H9 (cell line): ENCODE results near the gene NDUFV3. TPM values are rescaled to one million over a fixed set of nuclear protein-coding genes. Genes with fewer than 3 reads are reported as not detected.

Experiments used
- DNase-seq: peaks from one replicate; pipeline ENCODE4 v3.0.0-alpha.2; 2017
- H2AFZ ChIP-seq: one replicate; pipeline ENCODE4 v1.6.1; 2013; ENCODE audit warnings: mild to moderate bottlenecking, low read length, control low read depth, moderate library complexity
- H2AK5ac ChIP-seq: 2 replicates; pipeline ENCODE4 v1.6.1; 2013; ENCODE audit warnings: low read length, control low read depth, mixed read lengths; ENCODE audit not compliant: insufficient read length
- H2BK120ac ChIP-seq: one replicate; pipeline ENCODE4 v1.6.1; 2013; ENCODE audit warnings: low read depth, mild to moderate bottlenecking, low read length, control low read depth, inconsistent platforms; ENCODE audit not compliant: poor library complexity, severe bottlenecking
- H2BK12ac ChIP-seq: 2 replicates; pipeline ENCODE4 v1.6.1; 2013; ENCODE audit warnings: low read length, control low read depth, mixed read lengths, low read depth; ENCODE audit not compliant: insufficient read length
- H2BK15ac ChIP-seq: 2 replicates; pipeline ENCODE4 v1.6.1; 2013; ENCODE audit warnings: low read depth, low read length, control low read depth
- H2BK20ac ChIP-seq: one replicate; pipeline ENCODE4 v1.6.1; 2013; ENCODE audit warnings: low read depth, mild to moderate bottlenecking, low read length, control low read depth, inconsistent platforms; ENCODE audit not compliant: poor library complexity, severe bottlenecking
- H2BK5ac ChIP-seq: 2 replicates; pipeline ENCODE4 v1.6.1; 2013; ENCODE audit warnings: low read length, control low read depth, mixed read lengths; ENCODE audit not compliant: insufficient read length
- H3K14ac ChIP-seq: 2 replicates; pipeline ENCODE4 v1.6.1; 2013; ENCODE audit warnings: low read length, control low read depth; ENCODE audit not compliant: insufficient read depth
- H3K18ac ChIP-seq: 2 replicates; pipeline ENCODE4 v1.6.1; 2013; ENCODE audit warnings: low read depth, mild to moderate bottlenecking, mixed read lengths, low read length, control low read depth; ENCODE audit not compliant: insufficient read length
- H3K23ac ChIP-seq: 2 replicates; pipeline ENCODE4 v1.6.1; 2013; ENCODE audit warnings: low read length, control low read depth, mixed read lengths, low read depth; ENCODE audit not compliant: insufficient read length
- H3K23me2 ChIP-seq: 2 replicates; pipeline ENCODE4 v1.6.1; 2013; ENCODE audit warnings: low read depth, mild to moderate bottlenecking, mixed read lengths, low read length, control low read depth; ENCODE audit not compliant: insufficient read length, poor library complexity, severe bottlenecking
- H3K27ac ChIP-seq: 2 replicates; pipeline ENCODE4 v1.5.1; 2013; ENCODE audit warnings: low read length, control low read depth, mixed read lengths, low read depth; ENCODE audit not compliant: insufficient read length
- H3K27me3 ChIP-seq: 2 replicates; pipeline ENCODE4 v1.6.1; 2013; ENCODE audit warnings: low read length, control low read depth, inconsistent platforms; ENCODE audit not compliant: insufficient read depth
- H3K4ac ChIP-seq: 2 replicates; pipeline ENCODE4 v1.6.1; 2013; ENCODE audit warnings: low read depth, mild to moderate bottlenecking, control low read depth, inconsistent platforms, low read length, moderate library complexity
- H3K4me1 ChIP-seq: 2 replicates; pipeline ENCODE4 v1.6.1; 2013; ENCODE audit warnings: low read length, control low read depth, inconsistent platforms; ENCODE audit not compliant: insufficient read depth
- H3K4me2 ChIP-seq: 2 replicates; pipeline ENCODE4 v1.6.1; 2013; ENCODE audit warnings: low read length, control low read depth, mixed read lengths; ENCODE audit not compliant: insufficient read length, insufficient read depth
- H3K56ac ChIP-seq: 2 replicates; pipeline ENCODE4 v1.6.1; 2013; ENCODE audit warnings: low read depth, mild to moderate bottlenecking, mixed read lengths, low read length, control low read depth; ENCODE audit not compliant: insufficient read length
- H3K79me1 ChIP-seq: 2 replicates; pipeline ENCODE4 v1.6.1; 2013; ENCODE audit warnings: low read depth, mild to moderate bottlenecking, moderate library complexity, low read length, control low read depth, inconsistent platforms; ENCODE audit not compliant: insufficient read depth, poor library complexity, severe bottlenecking
- H3K79me2 ChIP-seq: 2 replicates; pipeline ENCODE4 v1.6.1; 2013; ENCODE audit warnings: low read length, control low read depth, inconsistent platforms; ENCODE audit not compliant: insufficient read depth
- H3K9ac ChIP-seq: 2 replicates; pipeline ENCODE4 v1.6.1; 2013; ENCODE audit warnings: low read length, control low read depth, mixed read lengths; ENCODE audit not compliant: insufficient read length; ENCODE audit errors: extremely low read depth
- H3K9me3 ChIP-seq: one replicate; pipeline ENCODE4 v1.6.1; 2013; ENCODE audit warnings: low read depth, low read length, inconsistent platforms; ENCODE audit not compliant: control insufficient read depth
- H3T11ph ChIP-seq: one replicate; pipeline ENCODE4 v1.6.1; 2013; ENCODE audit warnings: mild to moderate bottlenecking, low read length, control low read depth, inconsistent platforms
- H4K20me1 ChIP-seq: one replicate; pipeline ENCODE4 v1.6.1; 2013; ENCODE audit not compliant: control insufficient read depth, insufficient read length, insufficient read depth
- H4K5ac ChIP-seq: 2 replicates; pipeline ENCODE4 v1.6.1; 2013; ENCODE audit warnings: low read depth, mild to moderate bottlenecking, mixed read lengths, low read length, control low read depth; ENCODE audit not compliant: insufficient read length
- H4K8ac ChIP-seq: replicated peaks from 2 replicates; pipeline ENCODE4 v1.6.1; 2013; ENCODE audit warnings: low read length, control low read depth, mixed read lengths, low read depth; ENCODE audit not compliant: insufficient read length
- H4K91ac ChIP-seq: 2 replicates; pipeline ENCODE4 v1.6.1; 2013; ENCODE audit warnings: low read depth, mild to moderate bottlenecking, moderate library complexity, mixed read lengths, low read length, control low read depth; ENCODE audit not compliant: insufficient read length
- H3K27ac Mint-ChIP-seq, 3 experiments: 2 replicates in 2 of 3; 3 replicates in 1 of 3; pipeline ENCODE4 v1.8.0; 2020 to 2021; ENCODE audit warnings: mixed read lengths in 3 of 3, mild to moderate bottlenecking in 1 of 3, moderate library complexity in 1 of 3
- H3K27me3 Mint-ChIP-seq: 2 replicates; pipeline ENCODE4 v1.8.0; 2021; ENCODE audit warnings: low read depth, mild to moderate bottlenecking, moderate library complexity, mixed read lengths
- H3K36me3 Mint-ChIP-seq, 3 experiments: 2 replicates in 2 of 3; 3 replicates in 1 of 3; pipeline ENCODE4 v1.8.0; 2020 to 2021; ENCODE audit warnings: low read depth in 3 of 3, mixed read lengths in 3 of 3; ENCODE audit not compliant: insufficient read depth in 1 of 3
- H3K4me1 Mint-ChIP-seq, 2 experiments: 2 replicates each; pipeline ENCODE4 v1.8.0; 2020; ENCODE audit warnings: mixed read lengths in 2 of 2
- H3K4me3 Mint-ChIP-seq, 2 experiments: 2 replicates in 1 of 2; 3 replicates in 1 of 2; pipeline ENCODE4 v1.8.0; 2020 to 2021; ENCODE audit warnings: mild to moderate bottlenecking in 2 of 2, mixed read lengths in 2 of 2, moderate library complexity in 1 of 2
- H3K9me3 Mint-ChIP-seq, 2 experiments: 2 replicates in 1 of 2; 3 replicates in 1 of 2; pipeline ENCODE4 v1.8.0; 2020; ENCODE audit warnings: mild to moderate bottlenecking in 2 of 2, mixed read lengths in 2 of 2, moderate library complexity in 1 of 2
- WGBS: extraction: QIAGEN DNeasy Blood & Tissue Kit; methylation state at CpG from one replicate; pipeline ENCODE4 v1.1.7; 2013; ENCODE audit warnings: missing lambda C conversion rate, low lambda C conversion rate, mixed read lengths; ENCODE audit not compliant: insufficient read length; ENCODE audit errors: extremely low coverage; 5-methylcytosine and 5-hydroxymethylcytosine counted together
- total RNA-seq: library from RNA; stranded (reverse); gene quantifications from 2 replicates; pipeline ENCODE4 v1.2.1, GENCODE V29; 2021
- TF ChIP-seq, protein P1 (sequence below): fragments of 200-600 bp; sonication (generic); conservative IDR thresholded peaks from 3 replicates; pipeline ENCODE4 v1.8.0; 2021; ENCODE audit warnings: antibody characterized with exemption, mild to moderate bottlenecking

NDUFV3 gene
- total RNA-seq, 1 experiment from 2014 or later = 35.6 TPM

DNA sequence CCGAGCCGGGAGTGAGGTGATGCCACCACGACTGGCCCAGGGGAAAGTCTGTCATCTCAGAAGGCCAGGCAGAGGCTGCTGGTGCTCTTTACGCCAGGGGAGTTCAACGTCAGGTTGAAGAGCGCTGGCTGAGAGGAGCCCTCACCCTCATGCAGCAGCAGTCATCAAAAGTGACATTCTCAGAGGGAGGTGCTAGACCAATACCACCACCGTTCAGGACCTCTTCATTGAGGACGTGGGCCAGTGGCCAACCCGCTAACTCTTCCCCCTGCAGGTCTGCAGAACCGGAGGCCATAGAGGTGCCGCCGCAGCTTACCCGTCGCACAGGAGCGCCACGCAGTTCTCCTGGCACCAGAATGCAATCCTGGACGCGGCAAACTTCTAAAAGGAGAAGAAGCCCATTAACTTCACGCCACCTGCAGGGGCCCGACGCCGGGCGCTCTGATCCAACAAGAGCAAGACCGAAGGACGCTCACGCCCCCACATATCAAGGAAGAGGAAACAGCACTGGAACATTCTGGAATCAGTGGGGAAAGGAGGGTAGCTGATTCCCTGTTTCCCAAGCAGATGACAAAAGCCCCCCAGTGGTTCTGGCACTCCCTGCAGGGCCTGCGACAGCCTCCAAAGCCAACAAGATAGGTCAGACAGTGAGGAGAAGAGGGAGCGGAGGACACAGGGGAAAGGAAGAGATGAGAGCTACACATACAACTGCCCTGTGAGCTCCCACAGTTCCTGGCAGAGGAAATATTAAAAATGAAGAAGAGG, 38.7 kb upstream of the NDUFV3 start:
- no peak overlapping the region for H2AK5ac ChIP-seq
- H4K20me1 ChIP-seq = no peaks in the 10 kb centered on the region
- H3K23me2 ChIP-seq = no peaks in the 10 kb centered on the region
- Mint-ChIP-seq H3K4me1 (no peaks in the 10 kb centered on the region), H3K27me3 (no peaks in the 10 kb centered on the region), H3K36me3 (peaks cover 54 to 96% (median 92%) of the 10 kb centered on the region in 3 experiments), H3K27ac (peak overlapping the region in 2 of 3 experiments; percentile 30 to 44; a peak in 1 of 7 replicates), H3K9me3 (no peaks in the 10 kb centered on the region), H3K4me3 (no peak overlapping the region)
- H3K4ac ChIP-seq = no peak overlapping the region
- no peak overlapping the region for H3K9ac ChIP-seq
- no peak overlapping the region for H3K56ac ChIP-seq
- no peak overlapping the region for H2BK12ac ChIP-seq
- no peaks in the 10 kb centered on the region for H3K9me3 ChIP-seq
- TF ChIP-seq, protein P1, sequence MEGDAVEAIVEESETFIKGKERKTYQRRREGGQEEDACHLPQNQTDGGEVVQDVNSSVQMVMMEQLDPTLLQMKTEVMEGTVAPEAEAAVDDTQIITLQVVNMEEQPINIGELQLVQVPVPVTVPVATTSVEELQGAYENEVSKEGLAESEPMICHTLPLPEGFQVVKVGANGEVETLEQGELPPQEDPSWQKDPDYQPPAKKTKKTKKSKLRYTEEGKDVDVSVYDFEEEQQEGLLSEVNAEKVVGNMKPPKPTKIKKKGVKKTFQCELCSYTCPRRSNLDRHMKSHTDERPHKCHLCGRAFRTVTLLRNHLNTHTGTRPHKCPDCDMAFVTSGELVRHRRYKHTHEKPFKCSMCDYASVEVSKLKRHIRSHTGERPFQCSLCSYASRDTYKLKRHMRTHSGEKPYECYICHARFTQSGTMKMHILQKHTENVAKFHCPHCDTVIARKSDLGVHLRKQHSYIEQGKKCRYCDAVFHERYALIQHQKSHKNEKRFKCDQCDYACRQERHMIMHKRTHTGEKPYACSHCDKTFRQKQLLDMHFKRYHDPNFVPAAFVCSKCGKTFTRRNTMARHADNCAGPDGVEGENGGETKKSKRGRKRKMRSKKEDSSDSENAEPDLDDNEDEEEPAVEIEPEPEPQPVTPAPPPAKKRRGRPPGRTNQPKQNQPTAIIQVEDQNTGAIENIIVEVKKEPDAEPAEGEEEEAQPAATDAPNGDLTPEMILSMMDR = 0 out of 3 replicates have a peak, but pooled peaks have one; percentile 10
- H2BK20ac ChIP-seq = no peak overlapping the region
- H2BK15ac ChIP-seq = no peak overlapping the region
- H3K4me1 ChIP-seq = no peaks in the 10 kb centered on the region
- no peaks in the 10 kb centered on the region for H3K79me1 ChIP-seq
- DNase-seq = no peak
- no peak overlapping the region for H3K23ac ChIP-seq
- no peak overlapping the region for H3K4me2 ChIP-seq
- H4K8ac ChIP-seq = no peak overlapping the region
- no peak overlapping the region for H3K18ac ChIP-seq
- no peak overlapping the region for H2BK5ac ChIP-seq
- H3K27ac ChIP-seq = no peak overlapping the region
- H4K5ac ChIP-seq = no peak overlapping the region
- WGBS = no CpG with 5 or more reads among the region's 28 CpGs
- H3K14ac ChIP-seq = no peak overlapping the region
- no peak overlapping the region for H2AFZ ChIP-seq
- no peak overlapping the region for H4K91ac ChIP-seq
- no peaks in the 10 kb centered on the region for H3K27me3 ChIP-seq
- H3T11ph ChIP-seq = no peak overlapping the region
- H2BK120ac ChIP-seq = no peak overlapping the region
- peaks cover 2% of the 10 kb centered on the region; the same call in 1 of the 2 replicates for H3K79me2 ChIP-seq
